GM10266 (cell line): ENCODE measurements around the gene PXDN.

Experiments
- DNase-seq: peaks from one replicate; pipeline ENCODE4 v3.0.0; 2012; ENCODE audit errors: extremely low spot score
- TF ChIP-seq, protein P1 (sequence below): IDR thresholded peaks from 2 replicates; pipeline ENCODE4 v1.5.1; 2012; ENCODE audit warnings: mild to moderate bottlenecking, low read depth; ENCODE audit not compliant: control insufficient read depth, insufficient read depth; ENCODE audit errors: missing control alignments

Gene PXDN

DNA sequence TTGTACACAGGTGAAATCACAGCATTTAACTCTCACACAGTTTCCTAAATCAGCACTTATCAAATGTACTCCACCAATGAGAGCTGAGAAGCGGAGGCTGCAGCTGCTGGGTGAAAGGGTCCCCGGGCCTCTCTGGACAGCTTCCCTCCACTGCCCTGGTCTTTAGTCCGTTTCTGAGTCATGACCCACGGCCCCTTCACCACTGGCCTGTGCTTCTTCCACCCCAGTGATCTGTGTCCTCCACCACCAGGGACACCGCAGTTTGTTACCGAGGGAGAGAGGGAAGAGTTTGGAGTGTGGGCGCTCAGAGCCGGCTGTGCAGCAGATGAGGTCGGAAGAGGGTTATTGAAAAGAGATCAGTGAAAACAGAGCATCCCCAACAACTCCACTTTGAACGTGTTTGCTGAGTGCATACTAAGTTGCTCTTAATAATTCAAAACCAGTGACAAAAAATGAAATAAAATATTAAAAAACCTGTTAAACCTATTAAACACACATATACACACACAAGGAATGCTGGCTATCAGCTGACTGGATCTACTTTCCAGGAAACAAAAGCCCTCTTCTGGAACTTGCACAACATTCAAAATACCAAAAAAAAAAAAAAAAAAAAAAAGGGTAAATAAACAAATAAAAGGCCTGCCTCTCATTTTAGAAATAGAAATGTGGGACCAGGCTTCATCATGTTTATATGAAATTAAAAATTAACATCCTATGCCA is 54.1 kb downstream of the PXDN start:
- no peak for DNase-seq
- TF ChIP-seq, protein P1, sequence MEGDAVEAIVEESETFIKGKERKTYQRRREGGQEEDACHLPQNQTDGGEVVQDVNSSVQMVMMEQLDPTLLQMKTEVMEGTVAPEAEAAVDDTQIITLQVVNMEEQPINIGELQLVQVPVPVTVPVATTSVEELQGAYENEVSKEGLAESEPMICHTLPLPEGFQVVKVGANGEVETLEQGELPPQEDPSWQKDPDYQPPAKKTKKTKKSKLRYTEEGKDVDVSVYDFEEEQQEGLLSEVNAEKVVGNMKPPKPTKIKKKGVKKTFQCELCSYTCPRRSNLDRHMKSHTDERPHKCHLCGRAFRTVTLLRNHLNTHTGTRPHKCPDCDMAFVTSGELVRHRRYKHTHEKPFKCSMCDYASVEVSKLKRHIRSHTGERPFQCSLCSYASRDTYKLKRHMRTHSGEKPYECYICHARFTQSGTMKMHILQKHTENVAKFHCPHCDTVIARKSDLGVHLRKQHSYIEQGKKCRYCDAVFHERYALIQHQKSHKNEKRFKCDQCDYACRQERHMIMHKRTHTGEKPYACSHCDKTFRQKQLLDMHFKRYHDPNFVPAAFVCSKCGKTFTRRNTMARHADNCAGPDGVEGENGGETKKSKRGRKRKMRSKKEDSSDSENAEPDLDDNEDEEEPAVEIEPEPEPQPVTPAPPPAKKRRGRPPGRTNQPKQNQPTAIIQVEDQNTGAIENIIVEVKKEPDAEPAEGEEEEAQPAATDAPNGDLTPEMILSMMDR = no peak

DNA sequence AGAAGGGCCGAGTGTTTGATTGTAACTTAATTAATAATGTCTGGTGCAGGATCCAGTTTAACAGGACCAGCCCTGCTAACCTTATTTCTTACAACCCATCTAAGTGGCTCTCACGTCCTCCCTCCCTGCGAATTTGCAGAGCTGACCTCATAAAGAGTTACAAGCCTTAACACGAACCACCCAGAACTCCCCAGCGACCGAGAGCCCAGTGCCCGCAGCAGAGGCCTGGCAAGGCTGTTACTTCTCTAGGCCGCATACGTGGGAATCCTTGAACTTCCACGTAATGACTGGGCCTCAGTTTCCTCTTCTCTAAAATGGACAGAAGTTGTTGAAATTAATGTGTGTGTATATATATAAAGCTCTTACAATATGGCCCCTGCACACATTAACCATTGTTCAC is 55.5 kb downstream of the PXDN start:
- DNase-seq = no peak
- TF ChIP-seq, protein P1 = no peak

DNA sequence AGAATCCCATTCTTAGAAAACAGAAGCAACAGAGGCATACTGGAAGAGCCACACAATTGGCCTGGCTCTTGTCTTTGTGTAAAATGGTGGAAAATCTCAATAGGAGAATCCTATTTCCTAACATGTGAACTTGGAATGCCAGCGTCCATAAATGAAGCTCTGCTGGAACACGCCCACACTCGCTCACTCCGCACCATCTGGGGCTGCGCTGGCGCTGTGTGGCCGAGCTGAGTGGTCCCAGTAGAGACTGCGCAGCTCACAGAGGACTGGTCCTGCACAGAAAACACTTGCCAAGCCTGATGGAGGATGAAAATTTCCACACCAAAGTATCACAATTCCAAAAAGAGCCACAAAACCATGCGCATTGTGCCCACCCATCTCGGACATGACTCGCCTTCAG is 56.2 kb downstream of the PXDN start:
- TF ChIP-seq, protein P1 = no peak
- DNase-seq = no peak

- no peak for DNase-seq
- TF ChIP-seq, protein P1 = no peak
Measured at GRCh38 chr2:1687254-1687653, 57.1 kb downstream of the PXDN start.

DNA sequence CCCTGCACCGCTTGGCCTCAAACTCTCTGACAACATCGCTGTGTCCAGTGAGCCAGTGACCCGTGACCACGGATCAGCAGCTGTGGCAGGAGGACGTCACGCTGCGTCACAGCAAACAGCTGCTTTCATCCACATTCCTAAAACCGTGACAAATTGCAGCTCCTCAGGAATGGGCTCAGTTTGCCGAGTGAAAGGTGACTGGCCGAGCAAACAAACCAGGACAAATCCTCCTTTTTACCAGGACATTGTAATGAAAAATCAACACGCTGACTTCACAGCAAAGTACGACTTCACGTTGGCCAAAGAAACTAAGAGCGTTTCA is 57.6 kb downstream of the PXDN start:
- DNase-seq = no peak
- TF ChIP-seq, protein P1 = no peak

DNA sequence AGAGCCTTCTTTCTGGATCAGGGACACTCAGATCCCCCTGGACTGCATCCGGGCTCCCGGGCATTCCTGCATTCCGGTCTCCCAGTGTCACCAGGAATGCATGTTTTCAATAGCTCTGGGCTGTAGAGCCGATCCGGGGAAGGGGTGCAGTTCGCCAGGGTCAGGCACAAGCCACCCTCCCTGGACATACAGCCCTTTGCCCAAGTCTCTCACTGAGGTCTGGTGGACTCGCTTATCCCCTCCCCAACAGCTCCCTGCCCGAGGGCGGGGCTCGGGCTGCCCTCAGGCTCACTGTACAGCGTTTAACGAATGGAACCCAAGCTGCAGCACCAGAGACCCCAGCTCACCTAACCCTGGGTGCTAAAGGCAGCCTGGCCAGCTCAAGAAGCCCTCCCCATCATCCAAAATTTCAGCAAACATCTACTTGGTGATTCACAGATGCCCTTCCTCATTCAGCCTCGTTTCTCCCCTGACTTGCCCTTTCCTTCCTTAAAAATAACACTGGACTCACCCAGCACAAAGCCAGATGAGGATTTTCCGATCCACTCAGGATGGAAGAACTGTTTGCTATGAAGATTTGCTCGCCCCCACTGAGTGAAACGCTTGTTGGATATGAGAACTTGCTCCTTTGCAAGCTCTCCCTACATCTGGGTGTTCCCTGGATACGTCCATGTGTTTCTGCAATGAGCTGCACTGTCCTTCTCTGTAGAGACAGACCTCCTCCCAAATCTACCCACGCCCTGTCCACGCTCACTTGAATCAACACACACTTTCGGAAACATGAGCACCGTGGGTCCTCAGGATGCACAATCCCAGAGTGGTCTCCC is 58.1 kb downstream of the PXDN start:
- TF ChIP-seq, protein P1 = no peak
- DNase-seq = no peak
